CD4-positive, alpha-beta T cell treated with Interferon alpha-2 for 1 hour (primary cell): ENCODE measurements around the gene RASGRF1.

Source experiments
- DNase-seq, 2 donors: peaks; one replicate each; pipeline ENCODE4 v3.0.0-alpha.2; 2020 to 2022

RASGRF1 gene

GRCh38 chr15:79099692-79100091 is 9.1 kb upstream of the RASGRF1 start:
- DNase-seq, result no peak

GRCh38 chr15:79094611-79095021 is 4.0 kb upstream of the RASGRF1 start:
- no peak for DNase-seq

- DNase-seq, result no peak
Measured at GRCh38 chr15:79093352-79093935, 2.9 kb upstream of the RASGRF1 start.

GRCh38 chr15:79092382-79092781 is 1.8 kb upstream of the RASGRF1 start:
- DNase-seq, result no peak

- DNase-seq, result no peak
Measured at GRCh38 chr15:79091204-79091867, 756 bp upstream of the RASGRF1 start.

- DNase-seq, result no peak
Measured at GRCh38 chr15:79089890-79090486, 592 bp downstream of the RASGRF1 start.

- DNase-seq, result no peak
Measured at GRCh38 chr15:79089331-79089889, 1.2 kb downstream of the RASGRF1 start.

GRCh38 chr15:79088426-79089205 is 2.0 kb downstream of the RASGRF1 start:
- no peak for DNase-seq

GRCh38 chr15:79086814-79087213 is 3.8 kb downstream of the RASGRF1 start:
- DNase-seq, result no peak

- no peak for DNase-seq
Measured at GRCh38 chr15:79084308-79084968, 6.1 kb downstream of the RASGRF1 start.

GRCh38 chr15:79083154-79083553 is 7.4 kb downstream of the RASGRF1 start:
- DNase-seq, result no peak

- no peak for DNase-seq
Measured at GRCh38 chr15:79082363-79083070, 8.1 kb downstream of the RASGRF1 start.

- no peak for DNase-seq
Measured at GRCh38 chr15:79078763-79079410, 11.7 kb downstream of the RASGRF1 start.

GRCh38 chr15:79078003-79078402 is 12.6 kb downstream of the RASGRF1 start:
- no peak for DNase-seq

- DNase-seq, result no peak
Measured at GRCh38 chr15:79076661-79077060, 13.9 kb downstream of the RASGRF1 start.

- DNase-seq, result no peak
Measured at GRCh38 chr15:79075256-79075655, 15.3 kb downstream of the RASGRF1 start.

GRCh38 chr15:79073336-79073735 is 17.2 kb downstream of the RASGRF1 start:
- DNase-seq, result no peak

GRCh38 chr15:79071901-79072300 is 18.7 kb downstream of the RASGRF1 start:
- no peak for DNase-seq

GRCh38 chr15:79068790-79069189 is 21.8 kb downstream of the RASGRF1 start:
- DNase-seq, result no peak

GRCh38 chr15:79067969-79068368 is 22.6 kb downstream of the RASGRF1 start:
- DNase-seq, result no peak

- no peak for DNase-seq
Measured at GRCh38 chr15:79067072-79067833, 23.3 kb downstream of the RASGRF1 start.
